Aorta (tissue), 4 donors: ENCODE results near the gene QSOX1. TPM values are rescaled to one million over a fixed set of nuclear protein-coding genes. Genes with fewer than 3 reads are reported as not detected.

Source experiments
- polyA plus RNA-seq, 2 donors: library from polyadenylated mRNA; stranded (reverse); fragments of 200-250 nt; gene quantifications; one replicate each; pipeline ENCODE4 v1.2.3, GENCODE V29; 2013
- total RNA-seq, 2 donors: library from RNA; stranded (reverse); fragmentation: NEBNext Ultra II Directional; extraction: Animal tissue kit (Norgen Biotek cat#: 25700); gene quantifications; one replicate each; pipeline ENCODE4 v1.2.1, GENCODE V29; 2021
- donor health status: healthy with polysubstance abuse.
- donor health status: Bipolar disorder and iron deficiency.
- donor health status: DM: no; HTN: no; CAD: no.
- donor health status: DM: yes; HTN: yes; CAD: no.

Gene QSOX1
- total and polyA plus RNA-seq, 4 donors, result 24.5 to 181 (median 91.7) TPM

Other genes starting within 250 kb of the QSOX1 start
- 10 to 100 TPM; 52.6 to 61.3 TPM for gene CEP350, start 200.1 kb upstream of the QSOX1 start, total RNA-seq
- gene CEP350, start 200.1 kb upstream of the QSOX1 start, polyA plus RNA-seq, result 1 to 10 TPM; 4.3 to 6.3 TPM
- gene LHX4, start 75.4 kb downstream of the QSOX1 start, total RNA-seq, result not detected
- gene LHX4, start 75.4 kb downstream of the QSOX1 start, polyA plus RNA-seq, result under 1 TPM; 0.05 to 0.25 TPM